Ishikawa (cell line): ENCODE data around the gene CFAP43.

ENCODE experiments used
- CEBPB ChIP-seq: IDR thresholded peaks from 2 replicates; pipeline ENCODE4 v1.6.1; 2012
- CREB1 ChIP-seq: IDR thresholded peaks from 2 replicates; pipeline ENCODE4 v1.6.1; 2012; ENCODE audit warnings: low read depth
- EGR1 ChIP-seq: IDR thresholded peaks from 2 replicates; pipeline ENCODE4 v1.6.1; 2012
- EP300 ChIP-seq: IDR thresholded peaks from 2 replicates; pipeline ENCODE4 v1.6.1; 2012; ENCODE audit warnings: borderline replicate concordance
- FOXM1 ChIP-seq: IDR thresholded peaks from 2 replicates; pipeline ENCODE4 v1.6.1; 2012; ENCODE audit warnings: low read depth, borderline replicate concordance
- MAX ChIP-seq: IDR thresholded peaks from 2 replicates; pipeline ENCODE4 v1.6.1; 2012
- NFIC ChIP-seq: IDR thresholded peaks from 2 replicates; pipeline ENCODE4 v1.6.1; 2012
- RAD21 ChIP-seq: IDR thresholded peaks from 2 replicates; pipeline ENCODE4 v1.6.1; 2012; ENCODE audit warnings: low read depth
- REST ChIP-seq: IDR thresholded peaks from 2 replicates; pipeline ENCODE4 v1.6.1; 2012; ENCODE audit warnings: low read depth, mild to moderate bottlenecking
- TAF1 ChIP-seq: IDR thresholded peaks from 2 replicates; pipeline ENCODE4 v1.6.1; 2012; ENCODE audit warnings: low read depth, mild to moderate bottlenecking
- TCF12 ChIP-seq: IDR thresholded peaks from 2 replicates; pipeline ENCODE4 v1.6.1; 2012; ENCODE audit warnings: low read depth
- TEAD4 ChIP-seq: IDR thresholded peaks from 2 replicates; pipeline ENCODE4 v1.6.1; 2012
- USF1 ChIP-seq: IDR thresholded peaks from 2 replicates; pipeline ENCODE4 v1.6.1; 2012
- YY1 ChIP-seq: IDR thresholded peaks from 2 replicates; pipeline ENCODE4 v1.6.1; 2012; ENCODE audit warnings: low read depth
- ZBTB7A ChIP-seq: IDR thresholded peaks from 2 replicates; pipeline ENCODE4 v1.6.1; 2012; ENCODE audit warnings: low read depth

The CFAP43 gene

GRCh38 chr10:104120903-104121484, 111.2 kb downstream of the CFAP43 start:
- TF ChIP-seq USF1: peak; percentile 88
- 0 out of 2 replicates have a peak, but pooled peaks have one; percentile 67 for TF ChIP-seq YY1
- no peak for TF ChIP-seq TAF1
- no peak for TF ChIP-seq EP300
- no peak for TF ChIP-seq EGR1
- TF ChIP-seq NFIC: no peak
- TF ChIP-seq TCF12: no peak
- peak; percentile 70 for TF ChIP-seq MAX
- no peak; the same call in 1 of the 2 replicates for TF ChIP-seq ZBTB7A
- TF ChIP-seq REST: no peak
- peak; percentile 8; the same call in 1 of the 2 replicates for TF ChIP-seq TEAD4
- no peak for TF ChIP-seq FOXM1
- no peak for TF ChIP-seq CREB1
- TF ChIP-seq CEBPB: peak; percentile 94
- TF ChIP-seq RAD21: no peak

- TF ChIP-seq CEBPB (no peak), EGR1 (no peak), TEAD4 (no peak), FOXM1 (no peak)
Observed at GRCh38 chr10:104120512-104120902, 111.7 kb downstream of the CFAP43 start.

- TF ChIP-seq CREB1: no peak
- TF ChIP-seq FOXM1: no peak
- no peak for TF ChIP-seq CEBPB
- TF ChIP-seq RAD21: no peak
- no peak for TF ChIP-seq ZBTB7A
- no peak for TF ChIP-seq TCF12
- TF ChIP-seq EGR1: no peak
- no peak for TF ChIP-seq YY1
- no peak for TF ChIP-seq MAX
- no peak for TF ChIP-seq NFIC
- TF ChIP-seq TEAD4: no peak
- TF ChIP-seq EP300: no peak
- no peak for TF ChIP-seq TAF1
- TF ChIP-seq USF1: no peak
Observed at GRCh38 chr10:104119996-104120395, 112.2 kb downstream of the CFAP43 start.

- peak; percentile 57 for TF ChIP-seq NFIC
- TF ChIP-seq TAF1: no peak
- no peak for TF ChIP-seq EGR1
- TF ChIP-seq REST: no peak
Observed at GRCh38 chr10:104117839-104118323, 114.3 kb downstream of the CFAP43 start.

- TF ChIP-seq EGR1: no peak
- TF ChIP-seq TEAD4: no peak
- TF ChIP-seq REST: no peak
- TF ChIP-seq FOXM1: no peak
- no peak for TF ChIP-seq EP300
- no peak for TF ChIP-seq NFIC
- TF ChIP-seq CREB1: no peak
- TF ChIP-seq ZBTB7A: no peak
- no peak for TF ChIP-seq USF1
- TF ChIP-seq MAX: no peak
- TF ChIP-seq TCF12: no peak
- no peak for TF ChIP-seq YY1
- TF ChIP-seq RAD21: no peak
- no peak for TF ChIP-seq CEBPB
- TF ChIP-seq TAF1: no peak
Observed at GRCh38 chr10:104113376-104113956, 118.7 kb downstream of the CFAP43 start.
